ENCODE results near the gene ZKSCAN3. TPM values are rescaled to one million over a fixed set of nuclear protein-coding genes. Genes with fewer than 3 reads are reported as not detected.

Gene ZKSCAN3
- polyA plus RNA-seq, 2 of the 4 experiments (the other 2 are of a cell fraction) = 1.6 to 2.7 TPM

DNA sequence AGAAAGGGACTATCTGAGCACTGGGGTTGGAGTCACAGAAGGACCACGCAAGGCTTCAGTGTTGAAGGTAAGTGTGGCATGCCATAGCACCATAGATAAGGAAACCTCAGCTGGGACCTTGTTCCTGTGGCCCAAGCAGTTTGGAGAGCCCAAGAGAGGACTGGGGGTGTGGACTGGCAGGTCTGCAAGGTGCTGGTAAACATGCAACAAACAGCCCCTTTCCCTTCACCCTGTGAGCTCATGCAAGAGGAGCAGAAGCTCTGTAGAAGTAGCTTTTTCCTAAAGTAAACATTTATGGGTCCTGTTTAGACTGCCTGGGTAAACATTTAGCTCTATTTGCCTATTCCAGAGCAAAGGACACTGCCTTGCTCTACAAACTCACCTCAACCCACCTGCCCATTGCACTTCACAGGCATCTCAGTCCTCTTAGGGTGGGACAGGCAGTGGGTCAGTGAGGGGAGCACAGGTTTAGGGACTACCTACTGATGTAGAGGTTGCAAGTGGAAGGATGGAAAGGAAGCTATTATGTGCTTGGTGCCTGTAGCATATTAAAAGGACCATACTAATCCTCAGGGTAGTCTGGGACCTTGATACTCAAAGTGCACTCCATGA is 25.8 kb upstream of the ZKSCAN3 start:
- no peak for FAIRE-seq
- H3K4me1 ChIP-seq = no peaks in the 10 kb centered on the region
- CTCF ChIA-PET = interaction anchor here (1.4 kb wide), 1 partner anchor 32 kb away, joined by 5 read pairs; no protein-coding TSS in a partner anchor
- WGBS (ENCODE audit: missing lambda C conversion rate) = 92% methylated on average over 1 of the region's 1 CpG
- H3K27ac ChIP-seq = no peak overlapping the region
- peaks cover 31% of the 10 kb centered on the region for H3K9me3 ChIP-seq
- no peak for DNase-seq (ENCODE audit: low read depth in 1 of 2, low spot score in 1 of 2)
- no peak overlapping the region for H3K4me2 ChIP-seq
- POLR2A ChIA-PET = no interaction called here
- H3K4me3 ChIP-seq = no peak overlapping the region
- TF ChIP-seq CHD2 (IDR thresholded peaks at IDR 0.05; ENCODE audit: low read length, partially characterized antibody) = no peak
- TF ChIP-seq MYC (IDR thresholded peaks at IDR 0.05; ENCODE audit: borderline replicate concordance, low read length) = no peak
- no peak for TF ChIP-seq NFE2L2 (conservative IDR thresholded peaks at IDR 0.05; ENCODE audit: low read length)
- no peak for TF ChIP-seq HEYL (CRISPR knock-in tag; IDR thresholded peaks at IDR 0.05)
- no peak for TF ChIP-seq RARB (CRISPR knock-in tag; IDR thresholded peaks at IDR 0.05)
- TF ChIP-seq CBX2 (IDR thresholded peaks at IDR 0.05; ENCODE audit: borderline replicate concordance, low read depth) = no peak
- no peak for ATAC-seq

DNA sequence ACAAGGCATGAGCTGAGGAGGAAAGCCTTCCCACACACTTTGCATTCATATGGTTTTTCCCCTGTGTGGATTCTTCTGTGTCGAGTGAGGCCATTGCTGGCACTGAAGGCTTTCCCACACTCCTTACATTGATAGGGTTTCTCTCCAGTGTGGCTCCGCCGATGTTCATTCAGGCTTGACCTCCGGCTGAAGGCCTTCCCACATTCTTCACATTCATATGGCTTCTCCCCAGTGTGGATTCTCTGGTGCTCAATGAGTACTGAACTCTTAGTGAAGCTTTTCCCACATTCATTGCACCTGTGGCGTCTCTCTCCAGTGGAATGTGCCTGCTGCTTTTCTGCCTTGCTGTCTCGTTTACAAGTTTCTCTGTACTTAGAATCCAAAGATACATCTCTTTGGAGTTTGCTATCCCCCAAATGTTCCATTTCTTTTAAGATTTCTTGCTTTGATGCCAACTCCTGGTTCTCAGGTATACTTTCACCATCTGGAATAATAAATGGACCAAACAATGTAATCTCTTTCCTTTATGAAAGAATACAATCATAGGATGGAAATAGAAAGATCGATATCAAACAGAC is 23.3 kb upstream of the ZKSCAN3 start:
- no peak for DNase-seq (ENCODE audit: low read depth in 1 of 2, low spot score in 1 of 2)
- Histone ChIP-seq H3K4me3 (no peak overlapping the region), H3K9me3 (peaks cover 31% of the 10 kb centered on the region), H3K4me2 (no peak overlapping the region), H3K4me1 (no peaks in the 10 kb centered on the region), H3K27ac (no peak overlapping the region)
- TF ChIP-seq POLR2AphosphoS2 (conservative IDR thresholded peaks at IDR 0.05; ENCODE audit: low read length) = no peak
- FAIRE-seq = no peak
- ChIA-PET CTCF (no interaction called here), POLR2A (no interaction called here)
- ATAC-seq = no peak
- 75% methylated on average over 7 of the region's 7 CpGs for WGBS (ENCODE audit: missing lambda C conversion rate)

- ATAC-seq = no peak
- no peak overlapping the region for H3K4me3 ChIP-seq
- DNase-seq (ENCODE audit: low read depth in 1 of 2, low spot score in 1 of 2) = no peak
- TF ChIP-seq TFCP2L1 (CRISPR knock-in tag; IDR thresholded peaks at IDR 0.05) (no peak), ATOH8 (CRISPR knock-in tag; IDR thresholded peaks at IDR 0.05; ENCODE audit: low read depth) (no peak), MYC (IDR thresholded peaks at IDR 0.05; ENCODE audit: borderline replicate concordance, low read length) (no peak), HEYL (CRISPR knock-in tag; IDR thresholded peaks at IDR 0.05) (no peak), EP300 (IDR thresholded peaks at IDR 0.05) (no peak), RARB (CRISPR knock-in tag; IDR thresholded peaks at IDR 0.05) (no peak), CBX2 (IDR thresholded peaks at IDR 0.05; ENCODE audit: borderline replicate concordance, low read depth) (no peak), SREBF2 (IDR thresholded peaks at IDR 0.05) (no peak), RAD21 (conservative IDR thresholded peaks at IDR 0.05 in 1 of 2, IDR thresholded peaks at IDR 0.05 in 1 of 2) (no peak), ESRRA (IDR thresholded peaks at IDR 0.05; ENCODE audit: borderline replicate concordance, low read length) (no peak), MAFK (IDR thresholded peaks at IDR 0.05; ENCODE audit: partially characterized antibody) (no peak), ZNF302 (CRISPR knock-in tag; IDR thresholded peaks at IDR 0.05) (no peak)
- TF ChIP-seq, protein P1, sequence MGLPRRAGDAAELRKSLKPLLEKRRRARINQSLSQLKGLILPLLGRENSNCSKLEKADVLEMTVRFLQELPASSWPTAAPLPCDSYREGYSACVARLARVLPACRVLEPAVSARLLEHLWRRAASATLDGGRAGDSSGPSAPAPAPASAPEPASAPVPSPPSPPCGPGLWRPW (IDR thresholded peaks at IDR 0.05) = no peak
- TF ChIP-seq, protein P2, sequence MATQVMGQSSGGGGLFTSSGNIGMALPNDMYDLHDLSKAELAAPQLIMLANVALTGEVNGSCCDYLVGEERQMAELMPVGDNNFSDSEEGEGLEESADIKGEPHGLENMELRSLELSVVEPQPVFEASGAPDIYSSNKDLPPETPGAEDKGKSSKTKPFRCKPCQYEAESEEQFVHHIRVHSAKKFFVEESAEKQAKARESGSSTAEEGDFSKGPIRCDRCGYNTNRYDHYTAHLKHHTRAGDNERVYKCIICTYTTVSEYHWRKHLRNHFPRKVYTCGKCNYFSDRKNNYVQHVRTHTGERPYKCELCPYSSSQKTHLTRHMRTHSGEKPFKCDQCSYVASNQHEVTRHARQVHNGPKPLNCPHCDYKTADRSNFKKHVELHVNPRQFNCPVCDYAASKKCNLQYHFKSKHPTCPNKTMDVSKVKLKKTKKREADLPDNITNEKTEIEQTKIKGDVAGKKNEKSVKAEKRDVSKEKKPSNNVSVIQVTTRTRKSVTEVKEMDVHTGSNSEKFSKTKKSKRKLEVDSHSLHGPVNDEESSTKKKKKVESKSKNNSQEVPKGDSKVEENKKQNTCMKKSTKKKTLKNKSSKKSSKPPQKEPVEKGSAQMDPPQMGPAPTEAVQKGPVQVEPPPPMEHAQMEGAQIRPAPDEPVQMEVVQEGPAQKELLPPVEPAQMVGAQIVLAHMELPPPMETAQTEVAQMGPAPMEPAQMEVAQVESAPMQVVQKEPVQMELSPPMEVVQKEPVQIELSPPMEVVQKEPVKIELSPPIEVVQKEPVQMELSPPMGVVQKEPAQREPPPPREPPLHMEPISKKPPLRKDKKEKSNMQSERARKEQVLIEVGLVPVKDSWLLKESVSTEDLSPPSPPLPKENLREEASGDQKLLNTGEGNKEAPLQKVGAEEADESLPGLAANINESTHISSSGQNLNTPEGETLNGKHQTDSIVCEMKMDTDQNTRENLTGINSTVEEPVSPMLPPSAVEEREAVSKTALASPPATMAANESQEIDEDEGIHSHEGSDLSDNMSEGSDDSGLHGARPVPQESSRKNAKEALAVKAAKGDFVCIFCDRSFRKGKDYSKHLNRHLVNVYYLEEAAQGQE (IDR thresholded peaks at IDR 0.05) = no peak
- TF ChIP-seq, protein P3, sequence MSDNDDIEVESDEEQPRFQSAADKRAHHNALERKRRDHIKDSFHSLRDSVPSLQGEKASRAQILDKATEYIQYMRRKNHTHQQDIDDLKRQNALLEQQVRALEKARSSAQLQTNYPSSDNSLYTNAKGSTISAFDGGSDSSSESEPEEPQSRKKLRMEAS (IDR thresholded peaks at IDR 0.05) = no peak
- TF ChIP-seq, protein P4, sequence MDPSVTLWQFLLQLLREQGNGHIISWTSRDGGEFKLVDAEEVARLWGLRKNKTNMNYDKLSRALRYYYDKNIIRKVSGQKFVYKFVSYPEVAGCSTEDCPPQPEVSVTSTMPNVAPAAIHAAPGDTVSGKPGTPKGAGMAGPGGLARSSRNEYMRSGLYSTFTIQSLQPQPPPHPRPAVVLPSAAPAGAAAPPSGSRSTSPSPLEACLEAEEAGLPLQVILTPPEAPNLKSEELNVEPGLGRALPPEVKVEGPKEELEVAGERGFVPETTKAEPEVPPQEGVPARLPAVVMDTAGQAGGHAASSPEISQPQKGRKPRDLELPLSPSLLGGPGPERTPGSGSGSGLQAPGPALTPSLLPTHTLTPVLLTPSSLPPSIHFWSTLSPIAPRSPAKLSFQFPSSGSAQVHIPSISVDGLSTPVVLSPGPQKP (IDR thresholded peaks at IDR 0.05; ENCODE audit: low read depth, low read length) = no peak
- 12% methylated on average over 1 of the region's 1 CpG for WGBS (ENCODE audit: missing lambda C conversion rate)
- ChIA-PET CTCF (interaction anchor here (1.1 kb wide), 1 partner anchor 26 kb away, joined by 3 read pairs; no protein-coding TSS in a partner anchor), POLR2A (interaction anchor here (0.5 kb wide), 1 partner anchor 106 kb away, joined by 7 read pairs; no protein-coding TSS in a partner anchor)
- peaks cover 21% of the 10 kb centered on the region for H3K9me3 ChIP-seq
- H3K4me1 ChIP-seq = no peaks in the 10 kb centered on the region
- no peak overlapping the region for H3K27ac ChIP-seq
- H3K4me2 ChIP-seq = no peak overlapping the region
- FAIRE-seq = no peak
Observed at GRCh38 chr6:28330041-28330440, 19.7 kb upstream of the ZKSCAN3 start.

Data from A549 (cell line).